ENCODE measurements around the gene DOCK1.

The DOCK1 gene

GRCh38 chr10:127043301-127043700 lies 138.1 kb downstream of the DOCK1 start:
- no peak for DNase-seq

- DNase-seq, result no peak
Observed at GRCh38 chr10:127044186-127044585, 139.0 kb downstream of the DOCK1 start.

GRCh38 chr10:127046975-127047877 lies 142.0 kb downstream of the DOCK1 start:
- DNase-seq, result no peak

- no peak for DNase-seq
Observed at GRCh38 chr10:127047878-127048238, 142.6 kb downstream of the DOCK1 start.

- DNase-seq, result no peak
Observed at GRCh38 chr10:127048630-127049029, 143.4 kb downstream of the DOCK1 start.

GRCh38 chr10:127052001-127052400 lies 146.8 kb downstream of the DOCK1 start:
- DNase-seq, result no peak

GRCh38 chr10:127055263-127055662 lies 150.0 kb downstream of the DOCK1 start:
- DNase-seq, result no peak

- DNase-seq, result no peak
Observed at GRCh38 chr10:127059314-127059713, 154.1 kb downstream of the DOCK1 start.

GRCh38 chr10:127063762-127064161 lies 158.5 kb downstream of the DOCK1 start:
- DNase-seq, result no peak

- DNase-seq, result no peak
Observed at GRCh38 chr10:127064474-127064873, 159.2 kb downstream of the DOCK1 start.

GRCh38 chr10:127067542-127068194 lies 162.4 kb downstream of the DOCK1 start:
- peak; percentile 17 for DNase-seq

GRCh38 chr10:127068485-127068884 lies 163.3 kb downstream of the DOCK1 start:
- no peak for DNase-seq

GRCh38 chr10:127069436-127069835 lies 164.2 kb downstream of the DOCK1 start:
- no peak for DNase-seq

- DNase-seq, result no peak
Observed at GRCh38 chr10:127071126-127071525, 165.9 kb downstream of the DOCK1 start.

- DNase-seq, result no peak
Observed at GRCh38 chr10:127073666-127074065, 168.4 kb downstream of the DOCK1 start.

GRCh38 chr10:127079392-127079791 lies 174.2 kb downstream of the DOCK1 start:
- DNase-seq, result no peak

GRCh38 chr10:127080317-127080716 lies 175.1 kb downstream of the DOCK1 start:
- no peak for DNase-seq

GRCh38 chr10:127081851-127082345 lies 176.7 kb downstream of the DOCK1 start:
- no peak for DNase-seq

GRCh38 chr10:127082651-127083050 lies 177.4 kb downstream of the DOCK1 start:
- no peak for DNase-seq

- no peak for DNase-seq
Observed at GRCh38 chr10:127085957-127086356, 180.7 kb downstream of the DOCK1 start.

GRCh38 chr10:127088908-127089307 lies 183.7 kb downstream of the DOCK1 start:
- no peak for DNase-seq

- DNase-seq, result no peak
Observed at GRCh38 chr10:127089446-127089845, 184.2 kb downstream of the DOCK1 start.

- DNase-seq, result no peak
Observed at GRCh38 chr10:127090138-127090537, 184.9 kb downstream of the DOCK1 start.

- no peak for DNase-seq
Observed at GRCh38 chr10:127091354-127091753, 186.1 kb downstream of the DOCK1 start.
